Activated B cell treated with CpG ODN at 0.5 μM for 24 hours (primary cell): Measurements from ENCODE around the gene KCTD1. TPM values are rescaled to one million over a fixed set of nuclear protein-coding genes. Genes with fewer than 3 reads are reported as not detected.

Source experiments
- ATAC-seq: fragments of 200-7000 bp; cut with Tn5 transposase; one replicate; pipeline ENCODE4 v1.10.0; 2021; ENCODE audit warnings: low read depth, mild to moderate bottlenecking, moderate library complexity
- CTCF ChIA-PET: fragments of 350-600 bp; sonication (Branson Sonifier 250); formaldehyde crosslinking; loops from one replicate; lab custom pipeline; 2021; ENCODE audit warnings: antibody characterized with exemption; lab: Charles Lee
- POLR2A ChIA-PET: fragments of 350-600 bp; sonication (Branson Sonifier 250); formaldehyde crosslinking; loops from one replicate; lab custom pipeline; 2021; ENCODE audit warnings: antibody characterized with exemption; lab: Charles Lee
- DNase-seq: peaks from one replicate; pipeline ENCODE4 v3.0.0; 2022
- H3K27ac Mint-ChIP-seq: one replicate; pipeline ENCODE4 v1.8.0; 2020; ENCODE audit warnings: mixed read lengths
- H3K27me3 Mint-ChIP-seq: one replicate; pipeline ENCODE4 v1.8.0; 2021; ENCODE audit warnings: mixed read lengths
- H3K36me3 Mint-ChIP-seq: one replicate; pipeline ENCODE4 v1.8.0; 2021; ENCODE audit warnings: low read depth, mixed read lengths
- H3K4me1 Mint-ChIP-seq: one replicate; pipeline ENCODE4 v1.8.0; 2021; ENCODE audit warnings: mixed read lengths
- H3K4me3 Mint-ChIP-seq: one replicate; pipeline ENCODE4 v1.8.0; 2020; ENCODE audit warnings: mild to moderate bottlenecking, mixed read lengths
- H3K9me3 Mint-ChIP-seq: one replicate; pipeline ENCODE4 v1.8.0; 2020; ENCODE audit warnings: mixed read lengths
- intact Hi-C: fragments of 100-400 bp; cut with micrococcal nuclease; formaldehyde crosslinking; loops from one replicate; pipeline ENCODE4 v1.15.1; 2024
- total RNA-seq: library from RNA; stranded (reverse); gene quantifications from 2 replicates; pipeline ENCODE4 v1.2.3, GENCODE V29; 2022
- TF ChIP-seq, protein P1 (sequence below): fragments of 200-600 bp; IDR thresholded peaks from one replicate; pipeline ENCODE4 v1.8.0; 2022; ENCODE audit warnings: antibody characterized with exemption, mild to moderate bottlenecking

The KCTD1 gene
- total RNA-seq, 1 donor from 2014 or later, result 4.9 TPM

DNA sequence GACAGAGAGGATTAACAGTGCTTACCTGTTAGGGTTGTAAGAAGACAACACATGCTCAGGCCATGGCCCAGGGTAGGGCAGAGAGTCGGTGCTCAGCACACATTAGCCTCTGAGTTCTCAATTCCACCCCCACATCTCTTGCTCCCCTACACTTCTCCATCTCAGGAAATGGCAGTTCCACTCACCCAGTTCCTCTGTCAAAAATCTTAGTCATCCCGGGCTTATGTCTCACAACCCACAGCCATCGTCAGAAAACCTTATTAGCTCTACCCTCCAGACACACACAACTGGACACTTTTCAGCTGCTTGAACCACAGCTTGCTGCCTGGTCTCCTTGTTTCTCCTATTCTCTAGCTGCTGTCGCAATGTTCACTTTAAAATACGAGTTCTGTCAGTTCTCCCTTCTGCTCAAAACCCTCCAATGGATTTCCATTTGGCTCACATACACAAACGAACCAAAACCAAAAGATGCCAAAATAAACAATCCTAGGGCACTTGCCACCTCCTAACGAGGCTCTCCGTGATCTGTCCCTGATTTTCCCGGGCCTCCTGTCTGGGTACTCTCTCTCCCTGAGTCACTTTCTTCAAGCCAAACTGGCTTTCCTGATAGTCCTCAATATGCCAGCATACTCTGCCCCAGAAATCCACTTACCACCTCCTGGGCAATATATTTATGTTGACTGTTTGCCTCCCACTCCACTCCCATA is 89.7 kb downstream of the KCTD1 start:
- peaks cover 7% of the 10 kb centered on the region for H3K36me3 Mint-ChIP-seq
- no peak overlapping the region for H3K27ac Mint-ChIP-seq
- H3K9me3 Mint-ChIP-seq, result no peaks in the 10 kb centered on the region
- ATAC-seq (no peak), DNase-seq (no peak)
- TF ChIP-seq, protein P1, sequence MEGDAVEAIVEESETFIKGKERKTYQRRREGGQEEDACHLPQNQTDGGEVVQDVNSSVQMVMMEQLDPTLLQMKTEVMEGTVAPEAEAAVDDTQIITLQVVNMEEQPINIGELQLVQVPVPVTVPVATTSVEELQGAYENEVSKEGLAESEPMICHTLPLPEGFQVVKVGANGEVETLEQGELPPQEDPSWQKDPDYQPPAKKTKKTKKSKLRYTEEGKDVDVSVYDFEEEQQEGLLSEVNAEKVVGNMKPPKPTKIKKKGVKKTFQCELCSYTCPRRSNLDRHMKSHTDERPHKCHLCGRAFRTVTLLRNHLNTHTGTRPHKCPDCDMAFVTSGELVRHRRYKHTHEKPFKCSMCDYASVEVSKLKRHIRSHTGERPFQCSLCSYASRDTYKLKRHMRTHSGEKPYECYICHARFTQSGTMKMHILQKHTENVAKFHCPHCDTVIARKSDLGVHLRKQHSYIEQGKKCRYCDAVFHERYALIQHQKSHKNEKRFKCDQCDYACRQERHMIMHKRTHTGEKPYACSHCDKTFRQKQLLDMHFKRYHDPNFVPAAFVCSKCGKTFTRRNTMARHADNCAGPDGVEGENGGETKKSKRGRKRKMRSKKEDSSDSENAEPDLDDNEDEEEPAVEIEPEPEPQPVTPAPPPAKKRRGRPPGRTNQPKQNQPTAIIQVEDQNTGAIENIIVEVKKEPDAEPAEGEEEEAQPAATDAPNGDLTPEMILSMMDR, result no peak
- CTCF ChIA-PET, result no interaction called here
- H3K27me3 Mint-ChIP-seq, result no peaks in the 10 kb centered on the region
- no peak overlapping the region for H3K4me3 Mint-ChIP-seq
- intact Hi-C loops, result no loop called here
- no peaks in the 10 kb centered on the region for H3K4me1 Mint-ChIP-seq
- POLR2A ChIA-PET, result no interaction called here

DNA sequence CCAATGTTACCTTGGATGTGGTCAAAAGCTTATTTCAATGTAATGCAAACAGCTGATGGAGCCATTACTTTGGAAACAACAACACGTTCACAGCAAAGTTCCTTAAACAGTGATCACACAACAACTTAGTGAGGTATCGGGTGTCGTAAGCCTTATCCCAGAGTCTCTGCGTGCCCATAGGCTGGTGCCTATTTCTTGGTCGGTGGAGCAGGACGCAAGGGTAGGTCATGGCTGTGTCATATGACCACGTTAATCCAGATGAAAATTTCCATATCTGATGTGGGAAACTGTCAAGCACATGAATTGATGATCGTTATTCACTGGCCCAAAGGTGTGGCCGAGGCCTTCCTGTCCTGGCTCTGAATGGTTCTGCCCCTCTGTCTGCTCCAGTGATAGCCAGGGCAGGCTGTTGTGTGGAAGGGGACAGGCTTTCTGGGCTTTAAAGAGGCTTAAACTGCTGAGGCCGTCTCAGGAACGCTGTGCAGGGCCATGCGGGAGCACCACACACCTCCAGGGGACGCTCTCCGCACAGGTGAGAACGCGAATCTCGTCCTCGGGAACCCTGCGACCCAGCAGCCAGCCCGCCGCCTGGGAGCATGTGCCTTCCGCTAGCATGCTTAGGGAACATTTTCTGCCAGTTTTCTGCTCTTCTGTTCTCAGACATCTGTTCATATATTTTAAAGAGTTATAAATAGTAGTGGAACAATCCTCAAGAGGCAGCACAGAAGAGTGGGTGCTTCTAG is 90.6 kb downstream of the KCTD1 start:
- intact Hi-C loops, result no loop called here
- ChIA-PET CTCF (interaction anchor here (1.0 kb wide), 1 partner anchor 47 kb away, joined by 3 read pairs; no protein-coding TSS in a partner anchor), POLR2A (no interaction called here)
- Mint-ChIP-seq H3K4me3 (no peak overlapping the region), H3K36me3 (peaks cover 7% of the 10 kb centered on the region), H3K9me3 (no peaks in the 10 kb centered on the region), H3K4me1 (no peaks in the 10 kb centered on the region), H3K27me3 (no peaks in the 10 kb centered on the region), H3K27ac (no peak overlapping the region)
- ATAC-seq, result no peak
- DNase-seq, result no peak
- TF ChIP-seq, protein P1, result no peak

DNA sequence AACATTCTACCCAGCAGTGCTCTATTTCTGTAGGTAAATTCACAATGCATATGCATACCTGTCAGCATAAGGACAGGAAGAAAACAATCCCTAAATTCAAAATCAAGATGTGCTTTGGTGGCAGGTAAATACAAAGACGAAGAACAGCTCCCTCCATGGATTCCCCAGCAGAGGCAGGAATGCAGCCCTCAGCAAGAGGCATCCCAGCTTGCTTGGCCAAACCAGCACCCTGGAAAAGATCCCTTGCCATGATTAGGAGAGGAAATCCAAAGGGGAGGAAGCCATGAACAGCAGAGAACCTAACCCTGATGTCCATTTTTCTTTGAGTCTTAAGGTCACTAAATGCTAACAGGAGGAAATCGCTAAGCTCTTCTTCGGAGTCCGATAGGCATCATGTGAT is 91.2 kb downstream of the KCTD1 start:
- CTCF ChIA-PET, result interaction anchor here (1.0 to 1.8 kb wide), 2 partner anchors 46 to 73 kb away, joined by 3 to 7 read pairs; no protein-coding TSS in a partner anchor
- no peak for ATAC-seq

DNA sequence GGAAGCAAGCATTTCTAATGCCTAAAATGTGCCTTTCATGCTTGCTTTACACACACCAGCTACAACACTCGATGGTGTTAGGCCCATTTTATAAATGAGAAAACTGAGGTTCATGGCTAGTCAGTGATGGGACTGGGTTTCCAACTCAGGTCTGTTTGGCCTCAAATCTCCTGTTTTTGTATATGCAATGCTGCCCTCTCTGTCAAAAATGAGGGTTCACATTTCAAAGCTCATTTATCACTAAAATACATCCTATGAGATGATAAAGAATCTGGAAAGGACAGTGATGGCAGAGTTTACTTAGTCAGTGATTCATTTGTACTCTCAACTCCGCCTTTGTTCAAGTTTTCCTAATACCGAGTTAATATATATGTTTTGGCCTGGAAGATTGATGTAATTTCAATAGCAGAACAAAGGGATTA is 92.3 kb downstream of the KCTD1 start:
- POLR2A ChIA-PET, result no interaction called here
- Mint-ChIP-seq H3K4me1 (no peaks in the 10 kb centered on the region), H3K36me3 (peaks cover 7% of the 10 kb centered on the region), H3K4me3 (no peak overlapping the region), H3K27ac (no peak overlapping the region), H3K9me3 (no peaks in the 10 kb centered on the region), H3K27me3 (peaks cover 3% of the 10 kb centered on the region)
- ATAC-seq, result no peak
- intact Hi-C loops, result no loop called here
- CTCF ChIA-PET, result interaction anchor here (1.8 kb wide), 1 partner anchor 72 kb away, joined by 7 read pairs; no protein-coding TSS in a partner anchor
- TF ChIP-seq, protein P1, result no peak
- DNase-seq, result no peak

More for the DNA sequence above, 91.2 kb downstream of the KCTD1 start:
- TF ChIP-seq, protein P1, result no peak
- POLR2A ChIA-PET, result no interaction called here
- Mint-ChIP-seq H3K4me1 (no peaks in the 10 kb centered on the region), H3K36me3 (peaks cover 7% of the 10 kb centered on the region), H3K4me3 (no peak overlapping the region), H3K27ac (no peak overlapping the region), H3K27me3 (no peaks in the 10 kb centered on the region), H3K9me3 (no peaks in the 10 kb centered on the region)
- intact Hi-C loops, result no loop called here
- no peak for DNase-seq

DNA sequence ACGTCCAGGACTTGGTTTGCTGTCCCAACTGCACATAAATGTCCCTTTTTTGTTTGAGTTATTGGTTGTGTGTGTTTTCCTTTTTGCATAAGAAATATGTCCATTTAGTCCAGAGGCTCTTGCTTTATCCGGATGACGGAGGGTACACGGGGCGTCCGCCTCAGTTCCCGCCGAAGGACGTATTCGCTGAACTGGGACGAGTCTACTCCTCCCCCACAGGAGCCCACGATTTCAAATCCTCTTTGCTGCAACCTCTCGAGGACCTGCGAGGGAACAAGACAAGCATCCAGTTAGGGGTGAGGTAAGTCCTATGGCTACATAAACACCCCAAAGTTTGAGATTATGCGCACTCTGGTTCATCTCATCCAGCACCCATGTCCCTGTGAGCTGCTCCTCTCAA is 92.7 kb downstream of the KCTD1 start:
- POLR2A ChIA-PET, result no interaction called here
- Mint-ChIP-seq H3K4me1 (no peaks in the 10 kb centered on the region), H3K4me3 (no peak overlapping the region), H3K27ac (no peak overlapping the region), H3K27me3 (peaks cover 7% of the 10 kb centered on the region), H3K36me3 (peaks cover 7% of the 10 kb centered on the region), H3K9me3 (no peaks in the 10 kb centered on the region)
- TF ChIP-seq, protein P1, result no peak
- no peak for ATAC-seq
- no peak for DNase-seq
- CTCF ChIA-PET, result interaction anchor here (1.8 kb wide), 1 partner anchor 72 kb away, joined by 7 read pairs; no protein-coding TSS in a partner anchor
- intact Hi-C loops, result no loop called here
